ENCODE results near the gene ATF2.
"Not testable (repeated sequence)": the region's sequence is repeated elsewhere in the genome, so short reads cannot be mapped to it uniquely, and the experiment has no call there.

DNA sequence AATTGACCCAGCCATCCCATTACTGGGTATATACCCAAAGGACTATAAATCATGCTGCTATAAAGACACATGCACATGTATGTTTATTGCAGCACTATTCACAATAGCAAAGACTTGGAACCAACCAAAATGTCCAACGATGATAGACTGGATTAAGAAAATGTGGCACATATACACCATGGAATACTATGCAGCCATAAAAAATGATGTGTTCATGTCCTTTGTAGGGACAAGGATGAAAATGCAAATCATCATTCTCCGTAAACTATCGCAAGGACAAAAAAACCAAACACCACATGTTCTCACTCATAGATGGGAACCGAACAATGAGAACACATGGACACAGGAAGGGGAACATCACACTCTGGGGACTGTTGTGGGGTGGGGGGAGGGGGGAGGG lies 83.9 kb downstream of the ATF2 start:
- TF ChIP-seq NR1H2, JUN (CRISPR knock-in tag; IDR thresholded peaks at IDR 0.05): not testable (repeated sequence)

Measured in WTC11 (cell line).